HG03045 (cell line): Measurements from ENCODE around the gene LDB2.
"Not testable (repeated sequence)": the region's sequence is repeated elsewhere in the genome, so short reads cannot be mapped to it uniquely, and the experiment has no call there.

Experiments used
- ATAC-seq: cut with Tn5 transposase; IDR thresholded peaks from one replicate; pipeline ENCODE4 v1.9.1; 2021; ENCODE audit warnings: mild to moderate bottlenecking, moderate library complexity; ENCODE audit not compliant: unreplicated experiment

LDB2 gene

DNA sequence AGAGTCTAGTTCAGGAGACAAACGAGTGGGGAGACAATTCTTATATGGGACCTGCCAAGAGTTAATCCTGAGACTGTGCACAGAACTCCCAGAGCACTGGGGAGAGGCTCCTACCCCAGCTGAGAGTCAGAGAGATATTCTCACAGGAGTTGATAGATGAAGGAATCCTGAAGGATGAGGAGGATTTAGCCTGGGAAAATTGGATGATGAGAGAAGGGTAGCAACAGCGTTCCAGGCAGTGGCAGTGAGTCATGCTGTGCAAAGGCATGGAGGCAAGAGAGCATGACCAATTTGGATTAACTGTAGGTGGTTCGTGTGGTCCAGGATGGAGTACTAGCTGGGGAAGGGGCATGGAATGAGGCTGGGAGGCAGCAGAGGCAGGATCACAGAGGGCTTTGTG lies 318.6 kb downstream of the LDB2 start:
- no peak for ATAC-seq

DNA sequence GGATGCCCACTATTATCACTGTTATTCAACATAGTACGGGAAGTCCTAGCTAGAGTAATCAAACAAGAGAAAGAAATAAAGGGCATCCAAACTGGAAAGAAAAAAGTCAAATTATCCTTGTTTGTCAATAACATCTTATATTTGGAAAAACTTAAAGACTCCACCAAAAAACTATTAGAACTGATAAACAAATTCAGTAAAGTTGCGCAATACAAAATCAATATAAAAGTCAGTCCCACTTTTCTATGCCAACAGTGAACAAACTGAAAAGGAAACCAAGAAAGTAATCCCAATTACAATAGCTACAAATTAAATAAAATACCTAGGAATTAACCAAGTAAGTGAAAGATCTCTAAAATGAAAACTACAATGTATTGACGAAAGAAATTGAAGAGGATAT lies 321.3 kb downstream of the LDB2 start:
- no peak for ATAC-seq

DNA sequence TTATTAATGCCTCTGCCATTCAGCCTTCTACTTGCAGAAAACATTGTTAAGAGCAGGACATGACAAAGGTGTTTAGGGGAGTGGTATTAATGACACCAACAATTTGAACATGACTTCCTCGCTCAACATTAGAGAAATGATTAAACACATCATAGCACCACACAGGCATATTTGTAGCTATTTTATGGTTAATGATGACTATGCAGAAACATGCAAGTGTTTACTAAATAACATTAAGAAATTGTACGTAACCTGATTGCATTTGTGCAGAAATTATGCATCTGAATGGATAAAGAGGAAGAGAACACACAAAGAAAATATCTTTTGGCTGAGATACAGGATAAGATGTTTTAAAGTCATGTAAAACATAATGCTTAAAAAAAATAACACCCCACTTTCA lies 323.5 kb downstream of the LDB2 start:
- no peak for ATAC-seq

DNA sequence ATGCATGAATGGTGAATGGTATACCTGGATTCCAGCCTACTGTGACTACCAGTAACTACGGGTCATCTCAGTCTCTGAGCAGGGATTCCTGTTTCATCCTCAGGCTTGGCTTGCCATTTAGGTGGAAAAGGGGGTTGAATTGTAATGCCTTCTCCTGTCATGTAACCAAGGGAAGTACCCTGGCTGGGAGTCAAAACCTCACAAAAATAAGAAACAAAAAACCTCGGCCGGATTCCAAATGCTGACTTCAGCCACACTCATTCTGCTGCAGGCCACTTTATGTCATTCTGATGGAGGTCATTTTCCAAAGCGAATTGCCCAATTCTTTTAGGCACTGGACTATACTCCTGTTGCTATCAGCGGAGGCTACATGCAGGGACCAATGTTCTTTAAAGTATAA lies 324.7 kb downstream of the LDB2 start:
- no peak for ATAC-seq

DNA sequence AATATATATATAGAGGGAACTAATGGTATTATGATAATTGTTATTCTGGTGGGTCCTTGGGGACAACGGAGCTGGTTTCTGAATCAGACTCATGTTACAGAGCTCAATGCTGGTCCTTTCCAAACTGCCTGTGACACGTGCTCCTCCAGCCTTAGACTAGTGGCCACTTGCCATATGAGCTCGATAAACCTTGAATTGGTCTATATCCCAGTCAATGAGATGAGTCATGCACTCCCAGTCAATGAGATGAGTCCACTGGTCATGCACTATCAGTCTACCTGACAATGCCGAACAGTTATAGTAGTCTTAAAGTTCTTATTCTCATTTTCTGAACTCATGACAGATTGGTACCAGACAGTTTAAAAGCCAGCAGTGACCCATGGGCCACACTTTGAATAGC lies 325.2 kb downstream of the LDB2 start:
- no peak for ATAC-seq

DNA sequence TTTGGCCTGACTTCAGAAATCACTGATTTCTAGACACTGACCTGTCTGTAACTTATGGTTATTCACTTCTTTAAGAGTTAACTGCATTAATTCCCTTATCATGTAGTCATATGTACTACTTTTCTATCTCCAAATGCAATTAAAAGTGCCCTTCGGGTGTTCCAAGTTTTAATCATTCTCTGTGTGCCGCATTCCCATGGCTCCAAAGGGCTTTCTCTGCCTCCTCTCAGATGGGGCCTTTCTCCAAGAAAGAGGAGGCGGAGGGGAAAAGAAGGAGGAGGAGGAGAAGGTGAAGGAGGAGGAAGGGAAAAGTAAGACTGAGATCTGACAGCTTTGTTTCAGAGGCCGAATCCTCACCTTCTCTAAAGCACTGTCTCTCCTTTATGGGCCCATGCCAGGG lies 325.8 kb downstream of the LDB2 start:
- no peak for ATAC-seq

DNA sequence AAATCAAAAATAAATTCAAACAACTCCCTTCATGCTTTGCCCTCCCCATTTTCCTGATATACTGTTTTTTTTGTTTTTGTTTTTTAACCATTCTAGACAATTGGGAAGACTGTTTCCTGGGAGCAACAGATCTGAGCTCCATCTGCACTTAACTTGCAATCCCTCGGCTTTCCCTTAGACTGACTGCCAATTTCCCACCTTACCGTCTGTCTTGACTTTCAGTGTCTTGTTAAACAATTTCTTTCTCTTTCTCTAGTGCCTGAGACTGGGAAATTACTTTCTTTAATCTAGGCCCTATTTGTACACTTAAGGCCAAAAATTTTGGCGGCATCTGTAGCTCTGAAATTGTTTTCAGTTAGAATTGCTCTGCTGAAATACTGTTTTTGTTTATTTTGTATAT lies 326.3 kb downstream of the LDB2 start:
- no peak for ATAC-seq

DNA sequence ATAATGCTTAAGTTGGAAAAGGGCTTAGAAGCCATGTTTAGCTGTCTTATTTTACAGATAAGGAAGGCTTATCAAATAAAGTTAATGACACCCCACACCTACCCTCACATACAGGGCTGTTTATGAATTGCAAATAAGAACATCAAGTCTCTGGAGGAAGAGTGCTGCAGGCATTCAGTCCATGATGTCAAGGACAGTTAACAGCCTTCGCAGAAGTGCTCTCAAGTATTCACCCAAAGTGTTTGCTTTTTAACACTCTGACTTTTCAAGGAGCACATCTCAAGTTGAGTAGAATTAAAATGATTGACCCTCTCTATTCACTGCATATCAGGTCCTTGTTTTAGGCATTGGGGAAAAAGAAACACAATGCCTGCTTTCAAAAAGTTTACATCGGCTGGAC lies 328.7 kb downstream of the LDB2 start:
- no peak for ATAC-seq

DNA sequence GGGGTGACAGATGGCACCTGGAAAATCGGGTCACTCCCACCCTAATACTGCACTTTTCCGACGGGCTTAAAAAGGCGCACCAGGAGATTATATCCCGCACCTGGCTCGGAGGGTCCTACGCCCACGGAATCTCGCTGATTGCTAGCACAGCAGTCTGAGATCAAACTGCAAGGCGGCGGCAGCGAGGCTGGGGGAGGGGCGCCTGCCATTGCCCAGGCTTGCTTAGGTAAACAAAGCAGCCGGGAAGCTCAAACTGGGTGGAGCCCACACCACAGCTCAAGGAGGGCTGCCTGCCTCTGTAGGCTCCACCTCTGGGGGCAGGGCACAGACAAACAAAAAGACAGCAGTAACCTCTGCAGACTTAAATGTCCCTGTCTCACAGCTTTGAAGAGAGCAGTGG lies 341.1 kb downstream of the LDB2 start:
- ATAC-seq, result not testable (repeated sequence)

DNA sequence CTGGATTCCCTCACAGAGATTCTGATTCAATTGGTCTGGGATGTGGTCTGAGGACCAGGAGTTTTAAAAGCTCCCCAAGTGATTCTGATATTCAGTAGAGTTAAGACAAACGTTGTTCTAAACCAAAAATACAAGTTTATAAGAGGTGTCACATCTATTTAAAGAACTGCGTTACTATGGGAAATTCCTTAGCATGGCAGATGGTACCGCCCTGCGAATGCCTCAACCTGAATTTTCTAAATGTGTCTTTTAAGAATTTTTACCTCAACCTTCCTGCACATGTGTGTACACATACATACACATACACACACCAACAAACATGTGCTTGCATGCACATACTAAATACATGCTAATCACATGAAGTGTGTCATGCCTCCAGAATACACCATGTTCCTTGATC lies 343.3 kb downstream of the LDB2 start:
- ATAC-seq, result no peak

DNA sequence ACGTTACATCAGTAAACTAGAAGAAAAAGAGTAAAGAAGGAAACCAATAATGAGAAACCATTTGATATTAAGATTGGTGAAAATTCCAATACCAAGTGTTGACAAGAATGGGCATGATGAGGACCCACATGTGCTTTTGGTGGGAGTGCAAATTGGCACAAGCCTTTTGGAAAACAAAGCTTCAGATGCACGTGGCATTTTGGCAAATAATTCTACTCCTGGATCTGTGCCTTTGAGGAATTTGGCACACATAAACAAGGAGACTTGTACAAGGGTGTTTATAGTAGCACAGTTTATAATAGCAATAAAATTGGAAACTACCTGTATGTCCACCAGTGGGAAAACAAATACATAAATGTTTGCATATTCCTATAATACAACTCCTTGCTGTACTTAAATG lies 347.9 kb downstream of the LDB2 start:
- ATAC-seq, result no peak

DNA sequence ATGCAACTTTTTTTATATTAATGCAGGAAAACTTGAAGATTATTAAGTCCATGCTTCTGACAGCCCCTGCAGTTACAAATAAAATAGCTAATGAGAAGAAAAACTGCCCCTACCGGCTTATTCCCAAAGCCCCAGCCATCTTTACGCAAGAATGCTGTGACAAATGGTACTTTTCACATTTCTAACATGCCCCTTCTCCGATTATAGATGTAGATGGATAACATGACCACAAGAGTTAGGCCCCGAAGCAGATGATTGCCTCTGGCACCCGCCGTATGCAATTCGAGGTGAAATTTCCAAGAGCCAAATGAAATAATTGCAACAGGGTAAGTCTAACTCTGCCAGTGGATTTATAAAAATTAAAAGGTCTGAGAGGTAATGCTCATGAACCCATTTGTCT lies 352.8 kb downstream of the LDB2 start:
- ATAC-seq, result no peak

DNA sequence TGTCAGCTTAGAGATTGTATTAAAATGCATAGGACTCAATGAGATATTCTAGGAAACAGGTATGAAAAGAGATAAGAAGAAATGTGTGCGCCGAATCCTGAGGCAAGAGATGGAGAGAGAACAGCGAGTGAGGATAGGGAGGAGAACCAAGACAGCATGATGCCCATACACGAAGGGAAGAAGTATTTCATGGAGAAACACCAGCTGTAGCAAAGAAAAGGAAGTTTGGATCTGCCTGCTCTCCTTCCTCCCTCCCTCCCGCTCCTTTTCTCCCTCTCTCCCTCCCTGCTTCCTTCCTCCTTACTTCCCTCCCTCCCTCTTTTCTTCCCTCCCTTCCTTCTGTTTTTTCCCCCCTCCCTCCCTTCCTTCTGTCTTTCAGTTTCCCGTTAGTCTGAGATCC lies 353.6 kb downstream of the LDB2 start:
- ATAC-seq, result no peak

DNA sequence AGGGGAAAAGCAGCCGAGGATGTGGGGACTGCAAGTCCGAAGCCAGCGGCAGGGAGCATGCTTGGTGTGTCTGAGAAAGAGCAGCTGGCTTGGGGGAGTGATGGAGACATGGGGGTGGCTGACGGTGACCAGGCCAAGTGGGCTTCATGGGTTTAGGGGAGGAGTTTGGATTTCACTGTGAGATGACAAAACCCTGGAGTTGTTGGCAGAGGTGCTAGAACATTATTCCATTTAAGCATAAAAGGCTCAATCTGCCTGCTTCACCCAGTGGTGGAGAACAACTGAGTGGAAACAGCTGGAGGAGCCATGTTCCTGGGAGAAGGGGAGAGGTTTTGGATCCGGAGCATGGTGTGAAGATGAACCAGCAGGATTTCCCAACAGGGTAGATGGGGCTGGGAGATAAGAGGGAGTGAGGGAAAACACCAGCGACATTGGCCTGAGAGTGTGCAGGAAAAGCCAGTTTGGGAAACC lies 354.2 kb downstream of the LDB2 start:
- no peak for ATAC-seq

DNA sequence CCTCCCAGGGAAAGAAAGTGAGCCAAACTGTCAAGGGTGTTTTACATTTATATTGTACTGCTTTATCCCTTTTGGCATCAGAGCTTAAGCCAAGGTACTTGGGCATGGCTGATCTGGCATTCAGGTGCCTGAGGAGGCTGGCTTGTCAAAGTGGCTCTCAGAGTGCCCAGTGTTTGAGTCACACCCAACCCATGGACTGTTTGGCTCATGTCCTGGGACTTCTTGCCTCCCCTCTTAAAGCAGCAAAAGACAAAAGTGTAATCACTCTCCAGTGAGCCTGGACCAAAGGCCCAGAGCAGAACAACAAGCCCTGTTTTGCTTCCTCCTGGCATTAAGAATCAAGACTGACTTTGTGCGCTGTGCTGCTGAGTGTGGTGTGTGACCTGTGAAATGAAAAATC lies 360.5 kb downstream of the LDB2 start:
- ATAC-seq, result no peak

DNA sequence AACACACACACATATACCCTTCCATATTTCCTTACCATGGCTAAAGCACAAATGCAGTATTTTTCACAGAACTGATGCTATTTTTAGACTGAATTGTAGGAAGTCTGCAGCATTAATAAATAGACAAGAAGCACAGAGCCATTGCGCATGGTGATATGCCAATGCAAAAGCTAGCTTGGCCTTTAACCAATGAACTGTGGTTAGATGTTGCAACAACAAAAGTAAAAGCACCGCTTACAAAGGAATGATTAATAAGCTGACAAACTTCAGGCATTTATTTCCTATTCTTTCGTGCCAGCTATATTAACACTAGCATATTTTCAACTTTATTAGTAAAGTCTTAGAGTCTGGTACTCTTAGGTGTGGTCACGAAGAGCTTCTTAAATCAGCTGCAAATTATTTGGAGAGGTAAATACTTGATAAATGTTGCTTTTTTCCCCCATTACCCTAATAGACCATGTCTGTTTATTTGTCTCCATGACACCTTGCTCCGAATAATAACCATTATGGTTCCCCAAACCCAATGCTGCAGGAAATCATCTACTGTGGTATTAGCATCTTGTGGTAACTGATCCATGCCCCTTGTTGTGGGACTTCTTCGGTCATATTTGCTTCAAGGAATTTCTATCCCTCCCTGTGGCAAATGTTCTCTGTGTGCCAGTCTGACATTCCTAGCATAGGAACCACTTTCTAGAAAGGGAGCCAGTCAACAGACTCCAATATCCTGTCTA lies 366.0 kb downstream of the LDB2 start:
- no peak for ATAC-seq

DNA sequence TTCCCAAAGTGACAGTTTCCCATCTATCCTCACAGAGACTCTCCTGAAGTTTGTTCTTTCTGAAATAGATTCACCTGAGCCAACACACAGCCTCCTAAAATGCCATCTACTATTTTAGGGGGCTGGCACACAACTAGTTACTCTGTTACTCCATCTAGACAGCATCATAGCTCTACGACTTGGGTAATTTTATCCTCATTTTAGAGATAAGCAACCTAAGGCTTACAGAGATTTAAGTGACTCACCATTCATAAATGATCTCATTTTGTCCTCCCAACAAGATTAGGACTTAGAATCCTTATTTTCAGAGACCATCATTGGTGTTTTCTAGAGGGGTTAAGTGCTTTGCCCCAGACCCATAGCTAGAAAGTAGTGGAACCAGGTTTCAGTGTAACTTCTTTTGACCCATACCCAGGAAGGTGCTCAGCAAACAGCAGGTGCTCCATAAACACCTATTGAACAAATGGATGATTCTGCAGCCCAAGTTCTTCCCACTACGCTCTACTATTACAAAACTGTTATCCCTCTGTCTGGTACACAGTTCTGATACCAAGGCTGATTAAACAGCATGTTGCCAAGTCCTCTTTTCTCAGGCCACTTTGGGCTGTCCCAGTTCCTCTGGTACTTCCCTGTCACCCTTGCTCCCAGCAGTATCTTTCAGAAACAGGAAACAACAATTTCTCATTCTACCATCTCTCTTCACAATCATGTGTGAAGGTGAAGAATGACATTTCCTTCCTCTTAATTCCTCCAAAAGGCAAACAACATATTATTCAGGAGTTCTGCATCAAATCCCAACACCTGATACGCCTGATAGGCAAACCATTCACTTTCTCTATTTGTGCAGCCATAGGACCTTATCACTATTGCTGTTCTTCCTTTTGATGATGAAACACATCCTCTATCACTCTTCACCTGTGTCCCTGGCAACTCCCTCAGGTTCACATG lies 367.5 kb downstream of the LDB2 start:
- no peak for ATAC-seq

DNA sequence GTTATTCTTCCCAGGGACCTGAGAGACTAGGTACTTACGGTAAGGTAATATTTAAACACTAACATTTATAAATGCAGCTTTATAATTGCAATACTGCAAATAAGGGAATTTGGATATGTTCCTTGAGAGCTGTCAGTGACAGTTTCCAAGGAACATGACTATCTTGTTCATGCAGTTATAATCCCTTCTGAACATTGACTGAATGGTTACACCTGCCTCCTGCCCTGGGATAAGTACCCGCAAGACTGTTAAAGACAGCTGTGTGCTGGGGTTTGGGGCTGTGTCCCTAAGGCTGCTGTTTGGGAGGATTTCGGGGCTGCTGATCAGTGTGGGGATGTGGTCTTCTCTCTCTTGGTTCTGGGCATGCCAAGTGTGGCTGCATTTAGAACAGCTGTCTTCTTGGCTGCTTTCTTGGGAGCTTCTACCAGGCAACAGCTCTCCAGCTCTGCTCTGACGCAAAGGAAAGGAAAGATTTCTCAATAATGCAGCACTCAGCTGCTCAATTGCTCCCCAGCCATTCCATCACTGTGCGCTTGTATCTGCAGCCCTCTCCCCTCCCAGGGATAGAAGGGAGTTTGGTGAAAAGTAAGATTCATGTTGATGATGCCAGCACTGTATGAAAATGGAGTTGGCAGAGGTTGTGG lies 373.4 kb downstream of the LDB2 start:
- no peak for ATAC-seq

DNA sequence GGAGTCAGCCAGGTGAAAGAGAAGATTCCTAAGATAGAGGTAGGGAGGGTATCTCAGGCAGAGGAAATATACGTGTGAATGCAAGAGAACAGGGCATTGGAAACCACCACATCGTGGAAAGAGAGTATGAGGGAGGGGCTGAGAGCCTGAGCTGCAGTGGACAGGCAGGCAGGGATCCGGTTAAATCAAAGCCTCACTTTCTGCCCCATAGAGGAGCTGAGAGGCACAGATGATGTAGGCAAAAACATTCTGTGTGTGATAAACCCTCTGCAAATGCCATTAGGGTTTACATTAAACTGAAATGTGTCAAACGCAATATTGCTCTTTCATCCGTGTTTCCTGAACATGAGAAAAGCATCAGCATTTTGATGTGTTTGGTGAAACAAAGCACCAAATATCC lies 374.0 kb downstream of the LDB2 start:
- ATAC-seq, result no peak

DNA sequence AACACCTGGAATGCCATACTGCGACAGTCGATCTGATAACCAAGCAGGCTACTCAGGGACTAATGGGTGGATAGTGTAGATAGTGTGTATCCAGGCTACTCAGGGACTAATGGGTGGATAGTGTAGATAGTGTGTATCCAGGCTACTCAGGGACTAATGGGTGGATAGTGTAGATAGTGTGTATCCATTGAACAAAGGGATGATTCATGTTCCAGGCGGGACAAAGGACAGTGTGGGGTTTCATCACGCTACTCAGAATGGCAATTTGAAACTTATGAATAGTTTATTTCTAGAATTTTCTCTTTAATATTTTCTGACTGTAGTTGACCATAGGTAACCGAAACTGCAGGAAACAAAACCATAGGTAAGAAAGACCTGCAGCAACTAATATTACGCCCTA lies 374.9 kb downstream of the LDB2 start:
- not testable (repeated sequence) for ATAC-seq

DNA sequence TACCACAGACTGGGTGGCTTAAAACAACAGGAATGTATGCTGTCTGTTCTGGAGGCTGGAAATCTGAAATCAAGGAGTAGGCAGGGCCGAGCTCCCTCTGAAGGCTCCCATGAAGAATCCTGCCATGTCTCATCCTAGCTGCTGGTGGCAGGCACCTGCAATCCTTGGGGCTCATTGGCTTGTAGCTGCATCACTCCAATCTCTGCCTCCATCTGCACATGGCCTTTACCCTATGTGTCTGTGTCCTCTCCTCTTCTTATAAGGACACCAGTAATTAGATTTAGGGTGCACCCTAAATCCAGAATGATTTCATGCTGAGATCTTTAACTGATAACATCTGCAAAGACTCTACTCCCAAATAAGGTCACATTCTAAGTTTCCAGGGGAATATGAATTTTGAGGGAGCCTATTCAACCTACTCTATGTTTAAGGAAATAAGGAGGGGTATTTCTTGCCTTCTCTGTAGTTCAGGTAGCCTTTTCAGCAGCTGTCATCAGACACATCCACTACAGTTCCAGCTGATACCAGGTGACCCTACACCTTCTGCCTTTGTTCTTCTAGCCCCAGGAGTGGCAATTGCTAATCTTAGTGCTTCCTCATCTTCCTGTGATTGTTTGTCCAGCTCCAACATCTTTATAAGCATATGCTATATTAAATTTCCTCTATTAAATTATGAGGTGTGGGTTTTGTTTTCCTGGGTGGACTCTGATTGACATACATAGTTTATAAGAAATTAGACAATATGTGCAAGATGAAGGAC lies 377.1 kb downstream of the LDB2 start:
- ATAC-seq, result no peak
